ENCODE results near the gene SF1.
"Not testable (repeated sequence)": the region's sequence is repeated elsewhere in the genome, so short reads cannot be mapped to it uniquely, and the experiment has no call there.

The SF1 gene, protein sequence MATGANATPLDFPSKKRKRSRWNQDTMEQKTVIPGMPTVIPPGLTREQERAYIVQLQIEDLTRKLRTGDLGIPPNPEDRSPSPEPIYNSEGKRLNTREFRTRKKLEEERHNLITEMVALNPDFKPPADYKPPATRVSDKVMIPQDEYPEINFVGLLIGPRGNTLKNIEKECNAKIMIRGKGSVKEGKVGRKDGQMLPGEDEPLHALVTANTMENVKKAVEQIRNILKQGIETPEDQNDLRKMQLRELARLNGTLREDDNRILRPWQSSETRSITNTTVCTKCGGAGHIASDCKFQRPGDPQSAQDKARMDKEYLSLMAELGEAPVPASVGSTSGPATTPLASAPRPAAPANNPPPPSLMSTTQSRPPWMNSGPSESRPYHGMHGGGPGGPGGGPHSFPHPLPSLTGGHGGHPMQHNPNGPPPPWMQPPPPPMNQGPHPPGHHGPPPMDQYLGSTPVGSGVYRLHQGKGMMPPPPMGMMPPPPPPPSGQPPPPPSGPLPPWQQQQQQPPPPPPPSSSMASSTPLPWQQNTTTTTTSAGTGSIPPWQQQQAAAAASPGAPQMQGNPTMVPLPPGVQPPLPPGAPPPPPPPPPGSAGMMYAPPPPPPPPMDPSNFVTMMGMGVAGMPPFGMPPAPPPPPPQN

DNA sequence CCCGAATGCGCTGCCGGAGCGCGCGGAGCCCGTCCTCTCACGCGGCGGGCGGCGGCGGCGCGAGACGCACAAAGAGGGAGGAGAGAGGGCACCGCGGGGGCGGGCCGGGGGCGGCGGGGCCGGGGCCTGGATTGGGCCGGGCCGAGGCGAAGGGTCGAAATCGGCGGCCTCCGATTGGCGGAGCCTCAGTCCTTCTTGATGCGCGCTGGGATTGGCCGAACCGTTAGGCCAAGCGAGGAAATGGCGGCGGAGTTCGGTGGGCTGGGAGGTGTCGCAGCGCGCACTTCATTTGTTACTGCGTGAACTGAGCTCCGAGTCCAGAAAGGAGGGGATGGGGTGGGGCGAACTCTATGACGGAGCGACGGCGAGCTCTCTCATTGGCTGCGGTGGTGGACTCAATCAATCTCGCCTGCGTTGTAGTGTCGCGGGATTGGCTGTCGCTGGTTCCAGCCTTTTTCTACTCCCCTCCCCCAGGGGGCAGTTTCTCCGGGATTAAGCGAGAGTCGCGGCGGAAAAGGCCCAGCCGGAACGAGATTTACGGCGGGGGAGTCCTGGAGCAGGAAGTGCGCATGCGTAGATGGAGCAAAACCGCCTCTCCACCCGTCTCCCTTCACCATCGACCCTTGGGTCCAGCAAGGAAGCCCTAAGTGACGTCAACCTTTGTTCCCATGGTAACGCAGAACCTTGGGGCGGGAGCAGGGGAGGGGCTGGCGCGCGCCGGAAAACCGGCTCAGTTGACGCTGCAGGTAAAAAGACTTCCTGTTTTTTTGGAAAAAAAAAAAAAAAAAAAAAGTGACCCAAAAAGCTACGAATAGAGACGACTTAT lies at the start of gene SF1:
TSS of gene SF1 (minus strand) at position 70 of the 826 bp plus-strand sequence. CDS start 150 bp downstream, outside the sequence.
- no peaks in the 10 kb centered on the region for H3K27me3 ChIP-seq (ENCODE audit: low read depth)
- peak; percentile 99 to 100 for DNase-seq (ENCODE audit: low spot score in 2 of 2)
- in situ Hi-C loops (cut with MboI; ENCODE audit: low sequenced_read_pairs): no loop called here
- peak within 1 kb of the TSS; percentile 72 for H3K4me3 ChIP-seq
- H3K36me3 ChIP-seq (replicated peaks): peaks cover 39% of the 10 kb centered on the region
- peaks cover 9% of the 10 kb centered on the region for H3K4me1 ChIP-seq
- no peaks in the 10 kb centered on the region for H3K9me3 ChIP-seq

DNA sequence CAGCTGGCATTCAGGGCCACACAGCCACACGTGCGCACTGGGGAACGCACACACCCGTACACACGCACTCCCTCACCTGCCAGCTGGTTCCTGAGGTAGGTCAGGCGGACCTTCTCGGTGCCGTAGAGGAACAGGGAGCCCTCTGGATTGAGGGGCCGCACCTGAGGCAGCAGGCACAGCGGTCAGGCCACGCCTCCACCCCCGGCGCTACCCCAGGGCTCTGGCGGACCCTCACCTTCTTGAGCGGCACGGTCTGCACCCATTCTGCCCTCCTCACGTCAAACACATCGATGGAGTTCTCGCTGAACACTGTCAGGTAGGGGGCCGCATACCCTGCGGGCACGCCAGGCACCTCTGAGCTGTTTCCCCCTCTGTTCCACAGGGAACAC lies 49.1 kb upstream of the SF1 start:
- Histone ChIP-seq H3K36me3 (replicated peaks) (no peaks in the 10 kb centered on the region), H3K4me1 (no peaks in the 10 kb centered on the region), H3K27me3 (ENCODE audit: low read depth) (no peaks in the 10 kb centered on the region), H3K4me3 (no peak overlapping the region), H3K9me3 (no peaks in the 10 kb centered on the region)
- in situ Hi-C loops (cut with MboI; ENCODE audit: low sequenced_read_pairs): no loop called here
- DNase-seq (ENCODE audit: low spot score in 2 of 2): no peak

DNA sequence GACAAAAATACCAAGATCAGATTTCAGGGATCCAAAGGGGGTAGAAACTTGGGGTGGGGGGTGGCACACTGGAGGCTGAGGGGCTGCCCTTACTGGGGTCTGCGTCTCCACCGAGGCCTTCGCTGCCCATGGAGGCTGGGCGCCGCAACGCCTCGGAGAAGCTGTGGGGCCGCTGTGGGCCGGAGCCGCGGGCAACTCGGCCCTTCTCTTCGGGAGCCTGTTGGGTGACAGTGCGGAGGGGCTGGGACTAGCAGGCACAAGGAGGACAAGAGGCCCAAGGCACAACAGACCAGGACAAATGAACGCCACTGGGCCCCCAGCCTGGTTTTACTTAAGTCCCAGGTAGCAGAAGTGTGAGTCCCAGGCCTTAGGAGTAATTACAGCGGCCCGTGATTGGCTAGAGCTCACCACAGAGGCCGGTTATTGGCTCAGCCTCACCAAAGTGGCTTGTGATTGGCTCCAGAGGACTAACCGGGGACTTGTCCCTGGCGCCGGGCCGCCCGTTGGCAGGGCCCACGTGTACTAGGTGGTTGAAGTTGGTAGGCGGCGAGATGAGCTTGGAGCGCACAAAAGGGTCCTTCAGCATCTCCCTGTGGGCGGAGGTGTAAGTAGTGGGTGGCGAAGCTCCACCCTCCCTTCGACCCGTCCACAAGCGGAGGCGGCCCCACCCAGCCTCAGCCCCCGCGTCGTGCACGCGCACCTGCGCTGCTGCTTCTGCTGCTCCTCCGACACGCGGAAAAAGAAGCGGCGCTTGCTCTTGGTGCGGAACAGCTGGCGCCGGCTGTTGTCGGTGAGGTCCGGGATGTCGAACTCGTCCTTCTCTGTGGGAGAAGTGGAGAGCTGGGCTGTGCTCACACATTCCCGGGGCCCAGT lies 48.5 kb upstream of the SF1 start:
- H3K36me3 ChIP-seq (replicated peaks): no peaks in the 10 kb centered on the region
- no peak overlapping the region for H3K4me3 ChIP-seq
- H3K9me3 ChIP-seq: no peaks in the 10 kb centered on the region
- no peaks in the 10 kb centered on the region for H3K4me1 ChIP-seq
- no peak for DNase-seq (ENCODE audit: low spot score in 2 of 2)
- no peaks in the 10 kb centered on the region for H3K27me3 ChIP-seq (ENCODE audit: low read depth)
- in situ Hi-C loops (cut with MboI; ENCODE audit: low sequenced_read_pairs): no loop called here

DNA sequence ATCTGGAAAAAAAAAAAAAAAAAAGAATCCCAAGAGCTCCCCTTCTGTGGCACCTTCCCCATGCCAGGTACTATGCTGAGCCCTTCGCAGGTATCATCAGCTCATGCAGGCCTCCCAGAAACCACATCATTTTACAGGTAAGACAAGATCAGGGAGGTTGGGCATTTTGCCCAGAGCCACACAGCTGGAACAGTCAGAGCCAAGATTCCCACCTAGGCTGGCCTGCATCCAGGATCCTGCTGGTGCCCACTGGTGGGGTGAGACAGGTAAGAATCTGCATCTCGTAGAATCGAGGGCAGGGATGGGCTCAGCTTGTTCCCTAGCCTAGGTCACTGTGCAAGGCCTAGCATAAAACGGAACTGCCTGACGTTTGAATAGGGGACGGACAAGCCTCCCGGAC lies 47.7 kb upstream of the SF1 start:
- no peaks in the 10 kb centered on the region for H3K27me3 ChIP-seq (ENCODE audit: low read depth)
- in situ Hi-C loops (cut with MboI; ENCODE audit: low sequenced_read_pairs): no loop called here
- H3K4me1 ChIP-seq: no peaks in the 10 kb centered on the region
- H3K9me3 ChIP-seq: no peaks in the 10 kb centered on the region
- DNase-seq (ENCODE audit: low spot score in 2 of 2): no peak
- H3K36me3 ChIP-seq (replicated peaks): no peaks in the 10 kb centered on the region
- H3K4me3 ChIP-seq: no peak overlapping the region

DNA sequence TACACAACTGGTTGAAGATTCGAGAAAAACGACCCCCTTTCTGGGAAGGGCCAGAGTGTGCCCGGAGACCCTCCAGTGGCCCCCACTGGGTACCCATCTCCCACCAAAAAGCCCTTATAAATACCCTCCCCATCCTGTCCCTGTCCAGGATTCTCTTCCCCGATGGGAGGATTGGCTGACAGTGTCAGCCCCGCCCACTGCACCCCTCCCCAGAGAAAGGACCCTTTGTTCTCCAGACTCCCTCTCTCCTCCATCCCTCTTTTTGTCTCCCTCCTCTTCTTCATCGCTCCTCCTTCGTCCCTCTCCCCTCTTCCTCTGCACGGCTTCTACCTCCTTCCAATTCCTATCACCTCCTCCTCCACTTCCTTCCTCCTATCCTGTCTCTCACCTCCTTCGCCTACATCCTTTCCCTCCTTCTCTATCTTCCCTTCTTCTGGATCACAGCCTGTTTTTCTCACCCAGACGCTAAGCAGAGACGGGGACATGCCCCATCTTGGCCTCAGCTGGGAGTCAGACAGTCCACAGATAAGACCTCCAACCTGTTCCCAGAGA lies 45.3 kb upstream of the SF1 start:
- Histone ChIP-seq H3K9me3 (no peaks in the 10 kb centered on the region), H3K36me3 (replicated peaks) (no peaks in the 10 kb centered on the region), H3K4me1 (no peaks in the 10 kb centered on the region), H3K27me3 (ENCODE audit: low read depth) (no peaks in the 10 kb centered on the region), H3K4me3 (no peak overlapping the region)
- in situ Hi-C loops (cut with MboI; ENCODE audit: low sequenced_read_pairs): no loop called here
- no peak for DNase-seq (ENCODE audit: low spot score in 2 of 2)

DNA sequence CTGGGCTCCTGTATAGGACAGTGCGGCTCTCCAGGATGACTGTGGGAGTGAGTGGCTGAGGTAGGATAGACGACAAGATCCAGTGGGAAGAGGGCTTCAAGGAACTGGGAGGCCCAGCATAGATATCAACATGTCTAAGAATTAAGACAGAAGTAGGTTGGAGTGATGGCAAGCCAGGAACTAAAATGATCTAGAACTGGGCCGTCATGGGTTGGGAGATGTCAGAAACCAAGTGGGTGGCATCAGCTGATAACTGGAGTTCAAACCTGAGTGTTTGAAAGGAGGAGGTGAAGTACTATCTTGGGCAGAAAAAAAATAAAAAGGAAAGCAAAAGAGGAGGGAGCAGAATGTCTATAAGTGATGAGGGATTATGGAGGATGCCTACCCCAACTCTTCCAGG lies 39.1 kb upstream of the SF1 start:
- no peaks in the 10 kb centered on the region for H3K27me3 ChIP-seq (ENCODE audit: low read depth)
- in situ Hi-C loops (cut with MboI; ENCODE audit: low sequenced_read_pairs): no loop called here
- DNase-seq (ENCODE audit: low spot score in 2 of 2): no peak
- H3K36me3 ChIP-seq (replicated peaks): no peaks in the 10 kb centered on the region
- H3K4me3 ChIP-seq: no peak overlapping the region
- no peaks in the 10 kb centered on the region for H3K4me1 ChIP-seq
- no peaks in the 10 kb centered on the region for H3K9me3 ChIP-seq

DNA sequence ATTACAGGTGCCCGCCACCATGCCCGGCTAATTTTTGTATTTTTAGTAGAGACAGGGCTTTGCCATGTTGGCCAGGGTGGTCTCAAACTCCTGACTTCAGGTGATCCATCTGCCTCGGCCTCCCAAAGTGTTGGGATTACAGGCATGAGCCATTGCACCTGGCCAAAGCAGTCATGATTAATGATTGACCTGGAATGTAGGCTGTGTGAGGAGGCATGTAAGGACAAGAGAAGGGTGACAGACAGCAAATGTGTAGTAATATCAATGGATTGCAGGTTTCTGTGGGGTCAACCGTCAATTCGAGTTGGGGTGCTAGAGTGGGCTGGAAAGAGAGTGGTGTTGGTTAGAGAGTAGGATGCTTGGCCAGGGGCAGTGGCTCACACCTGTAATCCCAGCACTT lies 37.1 kb upstream of the SF1 start:
- H3K9me3 ChIP-seq; DNase-seq (ENCODE audit: low spot score in 2 of 2); in situ Hi-C loops (cut with MboI; ENCODE audit: low sequenced_read_pairs); H3K4me3 ChIP-seq; H3K36me3 ChIP-seq (replicated peaks); H3K27me3 ChIP-seq (ENCODE audit: low read depth); H3K4me1 ChIP-seq: not testable (repeated sequence)

DNA sequence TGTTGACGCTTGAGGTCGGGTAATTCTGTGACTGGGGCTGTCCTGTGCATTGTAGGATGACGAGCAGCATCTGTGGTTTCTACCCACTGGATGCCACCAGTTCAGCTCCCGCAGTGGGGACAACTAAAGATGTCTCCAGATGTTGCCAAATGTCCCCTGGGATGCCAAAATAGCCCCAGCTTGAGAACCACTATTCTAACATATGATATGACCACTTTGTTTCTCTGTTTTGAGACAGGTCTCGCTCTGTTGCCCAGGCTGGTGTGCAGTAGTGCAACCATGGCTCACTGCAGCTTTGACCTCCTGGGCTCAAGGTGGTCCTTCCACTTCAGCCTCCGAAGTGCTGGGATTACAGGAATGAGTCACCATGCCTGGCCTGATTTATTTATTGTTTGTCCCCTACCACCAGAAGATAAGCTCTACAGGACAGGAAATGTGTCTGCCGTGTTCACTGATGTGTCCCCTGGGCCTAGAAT lies 36.4 kb upstream of the SF1 start:
- DNase-seq (ENCODE audit: low spot score in 2 of 2): no peak
- Histone ChIP-seq H3K4me1 (no peaks in the 10 kb centered on the region), H3K36me3 (replicated peaks) (no peaks in the 10 kb centered on the region), H3K9me3 (no peaks in the 10 kb centered on the region), H3K4me3 (no peak overlapping the region), H3K27me3 (ENCODE audit: low read depth) (no peaks in the 10 kb centered on the region)
- in situ Hi-C loops (cut with MboI; ENCODE audit: low sequenced_read_pairs): no loop called here

DNA sequence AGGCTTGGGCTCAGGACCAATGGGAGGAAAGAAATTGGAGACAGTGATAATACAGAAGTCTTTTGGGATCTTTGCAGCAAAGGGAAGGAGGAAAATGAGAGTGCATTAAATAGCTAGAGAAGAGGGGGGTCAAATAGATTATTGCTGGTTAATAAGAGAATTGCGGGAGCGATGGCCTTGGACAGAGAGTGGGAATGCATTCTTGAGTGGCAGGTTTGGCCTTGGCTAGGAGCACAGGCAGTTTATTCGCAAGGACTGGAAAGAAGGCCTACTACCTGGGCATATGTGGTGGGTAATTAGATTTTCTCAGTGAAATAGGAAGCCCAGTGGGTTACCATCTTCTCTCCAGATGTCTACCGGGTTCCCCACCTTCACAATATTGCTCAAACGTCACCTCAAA lies 35.5 kb upstream of the SF1 start:
- H3K27me3 ChIP-seq (ENCODE audit: low read depth): no peaks in the 10 kb centered on the region
- DNase-seq (ENCODE audit: low spot score in 2 of 2): no peak
- H3K36me3 ChIP-seq (replicated peaks): no peaks in the 10 kb centered on the region
- no peaks in the 10 kb centered on the region for H3K9me3 ChIP-seq
- in situ Hi-C loops (cut with MboI; ENCODE audit: low sequenced_read_pairs): no loop called here
- H3K4me3 ChIP-seq: no peak overlapping the region
- H3K4me1 ChIP-seq: peaks cover 5% of the 10 kb centered on the region; the same call in 1 of the 2 replicates

DNA sequence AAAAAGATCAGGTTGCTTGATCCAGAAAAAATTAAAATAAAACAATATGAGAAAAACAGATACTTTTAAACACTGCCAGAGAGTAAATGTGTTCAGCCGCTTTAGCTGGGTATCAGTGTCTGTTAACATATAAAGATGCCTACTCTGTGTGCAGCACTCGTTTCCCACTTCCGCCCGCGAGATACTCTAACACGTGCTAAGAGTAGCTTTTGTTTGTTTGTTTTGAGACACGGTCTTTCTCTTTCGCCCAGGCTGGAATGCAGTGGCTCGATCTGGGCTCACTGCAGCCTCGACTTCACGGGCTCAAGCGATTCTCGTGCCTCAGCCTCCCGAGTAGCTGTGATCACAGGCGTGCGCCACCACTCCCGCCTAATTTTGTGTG lies 32.5 kb upstream of the SF1 start:
- DNase-seq (ENCODE audit: low spot score in 2 of 2): no peak
- in situ Hi-C loops (cut with MboI; ENCODE audit: low sequenced_read_pairs): no loop called here

DNA sequence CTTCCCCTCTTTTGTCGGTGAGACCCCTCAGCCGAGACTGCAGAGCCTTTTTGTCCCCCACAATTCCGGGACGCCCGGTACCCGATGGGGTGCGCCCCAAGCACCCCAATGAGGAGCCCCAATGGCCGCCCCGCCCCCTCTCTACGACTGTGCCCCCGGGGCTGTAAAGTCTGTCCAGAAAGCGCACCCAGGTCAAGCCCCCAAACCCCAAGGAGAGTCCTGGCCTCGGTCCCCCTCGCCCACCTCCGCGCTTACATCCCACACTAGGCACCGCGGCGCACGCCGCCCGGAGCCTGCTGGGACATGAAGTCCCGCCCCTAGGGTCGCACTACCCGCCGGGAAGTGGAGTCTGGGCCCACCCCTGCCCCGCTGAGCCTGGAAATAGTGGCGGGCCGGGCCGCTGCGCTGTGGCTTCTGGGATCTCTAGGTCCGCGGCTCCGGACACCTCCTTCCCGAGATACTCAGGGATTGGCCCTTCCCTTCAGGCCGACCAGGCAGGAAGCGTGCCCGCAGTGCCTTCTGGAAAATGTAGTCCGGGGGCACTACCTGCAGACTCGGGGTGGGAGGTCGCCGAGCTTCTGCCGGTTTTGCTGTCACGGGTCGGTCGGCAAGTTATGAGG lies 32.0 kb upstream of the SF1 start, which contains the start of gene MEN1:
TSS of gene MEN1 (minus strand) at position 281 of the 620 bp plus-strand sequence. CDS start 442 bp downstream, outside the sequence.
- no peaks in the 10 kb centered on the region for H3K9me3 ChIP-seq
- H3K36me3 ChIP-seq (replicated peaks): peaks cover 14% of the 10 kb centered on the region
- in situ Hi-C loops (cut with MboI; ENCODE audit: low sequenced_read_pairs): no loop called here
- DNase-seq (ENCODE audit: low spot score in 2 of 2): peak; percentile 98 to 99
- peaks cover 5% of the 10 kb centered on the region; the same call in 1 of the 2 replicates for H3K4me1 ChIP-seq
- H3K4me3 ChIP-seq: peak within 1 kb of the TSS; percentile 92
- H3K27me3 ChIP-seq (ENCODE audit: low read depth): no peaks in the 10 kb centered on the region

More for the DNA sequence above, 32.5 kb upstream of the SF1 start:
- Histone ChIP-seq H3K4me1 (peaks cover 5% of the 10 kb centered on the region; the same call in 1 of the 2 replicates), H3K9me3 (no peaks in the 10 kb centered on the region), H3K4me3 (peak overlapping the region; percentile 92), H3K36me3 (replicated peaks) (peaks cover 11% of the 10 kb centered on the region), H3K27me3 (ENCODE audit: low read depth) (no peaks in the 10 kb centered on the region)

DNA sequence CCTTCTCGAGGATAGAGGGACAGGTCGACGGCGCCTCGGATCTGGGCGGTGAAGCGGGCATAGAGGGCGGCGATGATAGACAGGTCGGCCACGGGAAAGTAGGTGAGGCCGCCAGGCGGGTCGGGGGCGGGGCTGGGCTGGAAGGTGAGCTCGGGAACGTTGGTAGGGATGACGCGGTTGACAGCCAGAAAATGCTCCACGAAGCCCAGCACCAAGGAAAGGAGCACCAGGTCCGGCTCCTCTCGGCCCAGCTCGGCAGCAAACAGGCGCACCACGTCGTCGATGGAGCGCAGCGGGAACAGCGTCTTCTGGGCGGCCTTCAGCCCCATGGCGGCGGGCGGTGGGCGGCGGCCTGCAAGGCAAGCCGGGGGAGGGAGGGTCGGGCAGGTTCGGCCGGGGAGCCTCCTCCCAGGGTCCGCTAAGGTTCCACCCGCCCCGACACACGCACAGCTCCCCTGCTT lies 31.5 kb upstream of the SF1 start:
- peaks cover 20% of the 10 kb centered on the region for H3K36me3 ChIP-seq (replicated peaks)
- in situ Hi-C loops (cut with MboI; ENCODE audit: low sequenced_read_pairs): no loop called here
- no peaks in the 10 kb centered on the region for H3K9me3 ChIP-seq
- H3K4me1 ChIP-seq: peaks cover 5% of the 10 kb centered on the region; the same call in 1 of the 2 replicates
- peak in 1 of 2 experiments; percentile 58 for DNase-seq (ENCODE audit: low spot score in 2 of 2)
- no peaks in the 10 kb centered on the region for H3K27me3 ChIP-seq (ENCODE audit: low read depth)
- peak overlapping the region; percentile 92 for H3K4me3 ChIP-seq

Data from HAP-1 (cell line).